Stomach (tissue), 4 donors: Measurements from ENCODE around the gene SPAG7.

Experiments used
- CTCF ChIP-seq, 7 experiments: fragments of 450-650 bp in 4 of 7; fragments of 200-600 bp in 3 of 7; sonication (generic) in 3 of 7; IDR thresholded peaks; one replicate each; pipeline ENCODE4 v1.5.1; 2016 to 2019; ENCODE audit warnings: antibody characterized with exemption in 7 of 7, control low read depth in 2 of 7, mild to moderate bottlenecking in 1 of 7
- EP300 ChIP-seq: sonication (generic); formaldehyde crosslinking; IDR thresholded peaks from one replicate; pipeline ENCODE4 v1.6.1; 2017; ENCODE audit warnings: antibody characterized with exemption
- POLR2A ChIP-seq, 4 donors: fragments of 450-650 bp; IDR thresholded peaks; one replicate each; pipeline ENCODE4 v1.6.1; 2016; ENCODE audit warnings: antibody characterized with exemption in 4 of 4, control low read depth in 2 of 4, mild to moderate bottlenecking in 1 of 4, moderate library complexity in 1 of 4

GRCh38 chr17:4998027-4998731, 30.6 kb upstream of the SPAG7 start:
- TF ChIP-seq CTCF (IDR thresholded peaks at IDR 0.05) (no peak), EP300 (no peak), POLR2A (IDR thresholded peaks at IDR 0.05) (no peak)
